ENCODE data around the gene PLET1.

PLET1 gene

GRCh38 chr11:112302226-112302868 is 41.7 kb upstream of the PLET1 start (continued):
- TF ChIP-seq ZNF670 (tag by site-specific recombination; IDR thresholded peaks at IDR 0.05; ENCODE audit: low read depth): no peak
- no peak for TF ChIP-seq ZNF202 (tag by site-specific recombination; IDR thresholded peaks at IDR 0.05; ENCODE audit: borderline replicate concordance)
- no peak for TF ChIP-seq ZNF544 (tag by site-specific recombination; IDR thresholded peaks at IDR 0.05)
- TF ChIP-seq MYNN (tag by site-specific recombination; IDR thresholded peaks at IDR 0.05; ENCODE audit: borderline replicate concordance): no peak
- no peak for TF ChIP-seq ZNF501 (tag by site-specific recombination; IDR thresholded peaks at IDR 0.05)
- no peak for TF ChIP-seq ZFP69B (tag by site-specific recombination; IDR thresholded peaks at IDR 0.05)
- TF ChIP-seq KLF10 (tag by site-specific recombination; IDR thresholded peaks at IDR 0.05): no peak
- TF ChIP-seq ZNF76 (tag by site-specific recombination; IDR thresholded peaks at IDR 0.05; ENCODE audit: borderline replicate concordance, low read depth): no peak
- no peak for TF ChIP-seq HOXD13 (CRISPR knock-in tag; IDR thresholded peaks at IDR 0.05; ENCODE audit: borderline replicate concordance)
- no peak for TF ChIP-seq ZSCAN5A (tag by site-specific recombination; IDR thresholded peaks at IDR 0.05)
- no peak for TF ChIP-seq ZBTB11 (tag by site-specific recombination; conservative IDR thresholded peaks at IDR 0.05; ENCODE audit: low read depth)
- TF ChIP-seq ZNF768 (tag by site-specific recombination; IDR thresholded peaks at IDR 0.05): no peak

GRCh38 chr11:112300094-112300786 is 39.6 kb upstream of the PLET1 start:
- no peak overlapping the region for H3K27ac ChIP-seq (ENCODE audit: extremely low read depth, low read depth, low read length)
- CTCF ChIA-PET: interaction anchor here (0.9 kb wide), 1 partner anchor 140 kb away, joined by 3 read pairs; no protein-coding TSS in a partner anchor
- POLR2A ChIA-PET: no interaction called here
- no peaks in the 10 kb centered on the region for H3K36me3 ChIP-seq (ENCODE audit: control insufficient read depth in 2 of 2, insufficient read depth in 1 of 2, low read length in 2 of 2)
- no peaks in the 10 kb centered on the region for H3K9me3 ChIP-seq (ENCODE audit: control insufficient read depth, insufficient read depth, low read depth, low read length)
- peaks cover 4% of the 10 kb centered on the region; the same call in 1 of the 2 replicates for H3K4me1 ChIP-seq (ENCODE audit: control insufficient read depth, insufficient read depth, low read length)
- H3K4me3 ChIP-seq (ENCODE audit: low read depth, low read length): no peak overlapping the region
- TF ChIP-seq ZNF621 (tag by site-specific recombination; IDR thresholded peaks at IDR 0.05) (no peak), ZNF302 (tag by site-specific recombination; IDR thresholded peaks at IDR 0.05; ENCODE audit: low read depth) (no peak), ZFP3 (tag by site-specific recombination; IDR thresholded peaks at IDR 0.05; ENCODE audit: low read depth) (no peak), ZNF660 (tag by site-specific recombination; IDR thresholded peaks at IDR 0.05) (no peak), ZNF707 (tag by site-specific recombination; IDR thresholded peaks at IDR 0.05) (no peak), ZNF138 (tag by site-specific recombination; IDR thresholded peaks at IDR 0.05; ENCODE audit: borderline replicate concordance) (no peak), MZF1 (tag by site-specific recombination; IDR thresholded peaks at IDR 0.05; ENCODE audit: borderline replicate concordance) (no peak), ZBTB7A (tag by site-specific recombination; IDR thresholded peaks at IDR 0.05; ENCODE audit: low read depth) (no peak), ZNF366 (tag by site-specific recombination; conservative IDR thresholded peaks at IDR 0.05) (no peak), ZNF544 (tag by site-specific recombination; IDR thresholded peaks at IDR 0.05) (no peak), ZBTB10 (tag by site-specific recombination; IDR thresholded peaks at IDR 0.05) (no peak), ZNF214 (tag by site-specific recombination; IDR thresholded peaks at IDR 0.05; ENCODE audit: borderline replicate concordance) (no peak), GLIS2 (tag by site-specific recombination; IDR thresholded peaks at IDR 0.05) (no peak)

Data from HEK293 (cell line).